HCT116 (cell line): ENCODE measurements around the gene TCEA2. TPM values are rescaled to one million over a fixed set of nuclear protein-coding genes. Genes with fewer than 3 reads are reported as not detected.

Source experiments
- ATAC-seq: fragments of 200-7000 bp; cut with Tn5 transposase; 2 replicates; pipeline ENCODE4 v1.9.1; 2020; ENCODE audit warnings: mild to moderate bottlenecking, moderate library complexity
- BruUV-seq: library from RNA; stranded (reverse); fragments of 400-500 nt; replicated peaks from 2 replicates; lab custom pipeline; 2021; lab: Mats Ljungman, UMichigan
- CTCF ChIA-PET: fragments of 300-600 bp; sonication (Branson Sonifier 250); formaldehyde crosslinking; loops from one replicate; lab custom pipeline; 2021; ENCODE audit warnings: antibody characterized with exemption; lab: Charles Lee
- POLR2A ChIA-PET: fragments of 300-600, 350-600 bp; sonication (Branson Sonifier 250); formaldehyde crosslinking; loops from one replicate; lab custom pipeline; 2021; ENCODE audit warnings: antibody characterized with exemption; lab: Charles Lee
- RAD21 ChIA-PET, 2 experiments: fragments of 300-600 bp; sonication (Branson Sonifier 250); formaldehyde crosslinking; loops; one replicate each; lab custom pipeline; 2023; ENCODE audit warnings: low total read pairs in 2 of 2; ENCODE audit not compliant: uncharacterized antibody in 2 of 2, unreplicated experiment in 2 of 2, low non-redundant PET in 1 of 2; lab: Charles Lee
- DNase-seq: peaks from one replicate; pipeline ENCODE4 v3.0.0-alpha.2; 2010; ENCODE audit warnings: low read depth, low spot score
- H2AFZ ChIP-seq: fragments of 200-600 bp; shearing (Covaris generic), sonication (generic); 2 replicates; pipeline ENCODE4 v1.6.1; 2017; ENCODE audit warnings: low read depth, mixed run types, mixed read lengths, antibody characterized with exemption, low read length; ENCODE audit not compliant: poor library complexity, severe bottlenecking
- H3K27ac ChIP-seq: 2 replicates; pipeline ENCODE4 v1.5.1; 2012; ENCODE audit warnings: low read depth, low read length
- H3K27me3 ChIP-seq: fragments of 200-600 bp; sonication (generic); 2 replicates; pipeline ENCODE4 v1.6.1; 2016; ENCODE audit warnings: mixed run types, low read length, mixed read lengths; ENCODE audit not compliant: insufficient read depth
- H3K36me3 ChIP-seq, 2 experiments: fragments of 200-500 bp in 1 of 2; fragments of 200-600 bp in 1 of 2; sonication (Bioruptor generic) in 1 of 2; sonication (generic) in 1 of 2; 2 replicates each; pipeline versions ENCODE4 v1.5.1 to v1.6.1; 2014 to 2016; ENCODE audit warnings: low read length in 2 of 2, inconsistent platforms in 1 of 2, mixed read lengths in 1 of 2, mixed run types in 1 of 2; ENCODE audit not compliant: insufficient read depth in 2 of 2, control insufficient read depth in 1 of 2
- H3K4me1 ChIP-seq, 2 experiments: fragments of 200-600 bp in 1 of 2; sonication (generic) in 1 of 2; 2 replicates each; pipeline versions ENCODE4 v1.5.1 to v1.6.1; 2012 to 2017; ENCODE audit warnings: low read length in 2 of 2, inconsistent platforms in 1 of 2, mild to moderate bottlenecking in 1 of 2, mixed read lengths in 1 of 2, mixed run types in 1 of 2, moderate library complexity in 1 of 2; ENCODE audit not compliant: insufficient read depth in 2 of 2, control insufficient read depth in 1 of 2
- H3K4me2 ChIP-seq: fragments of 200-600 bp; sonication (generic); 2 replicates; pipeline ENCODE4 v1.6.1; 2017; ENCODE audit warnings: mixed run types, low read length, mixed read lengths
- H3K4me3 ChIP-seq, 2 experiments: fragments of 200-600 bp in 1 of 2; sonication (generic) in 1 of 2; replicated peaks in 1 of 2; 2 replicates each; pipeline ENCODE4 v1.5.1; 2011 to 2016; ENCODE audit warnings: low read length in 2 of 2, control low read depth in 1 of 2, low read depth in 1 of 2, mild to moderate bottlenecking in 1 of 2, mixed read lengths in 1 of 2, mixed run types in 1 of 2
- H3K79me2 ChIP-seq: fragments of 200-600 bp; sonication (generic); 2 replicates; pipeline ENCODE4 v1.6.1; 2017; ENCODE audit warnings: mild to moderate bottlenecking, mixed run types, low read length, moderate library complexity, mixed read lengths; ENCODE audit not compliant: insufficient read depth
- H3K9ac ChIP-seq: fragments of 200-600 bp; sonication (generic); 2 replicates; pipeline ENCODE4 v1.6.1; 2016; ENCODE audit warnings: low read length, mixed read lengths
- H3K9me2 ChIP-seq: fragments of 200-600 bp; sonication (generic), shearing (Covaris generic); 2 replicates; pipeline ENCODE4 v1.6.1; 2017; ENCODE audit warnings: mixed run types, mild to moderate bottlenecking, moderate library complexity; ENCODE audit not compliant: insufficient read depth
- H3K9me3 ChIP-seq, 2 experiments: fragments of 200-500 bp in 1 of 2; fragments of 200-600 bp in 1 of 2; sonication (Bioruptor generic) in 1 of 2; sonication (generic) in 1 of 2; 2 replicates each; pipeline ENCODE4 v1.6.1; 2014 to 2017; ENCODE audit warnings: low read length in 2 of 2, mixed read lengths in 2 of 2, inconsistent platforms in 1 of 2, low read depth in 1 of 2, mild to moderate bottlenecking in 1 of 2, mixed run types in 1 of 2, moderate library complexity in 1 of 2; ENCODE audit not compliant: control insufficient read depth in 1 of 2, insufficient read depth in 1 of 2
- H4K20me1 ChIP-seq: fragments of 200-600 bp; sonication (generic), shearing (Covaris generic); 2 replicates; pipeline ENCODE4 v1.6.1; 2017; ENCODE audit warnings: mixed run types, mild to moderate bottlenecking, moderate library complexity; ENCODE audit not compliant: insufficient read depth
- ELF1 ChIP-seq: IDR thresholded peaks from 2 replicates; pipeline ENCODE4 v1.6.1; 2012; ENCODE audit warnings: low read depth, borderline replicate concordance
- FOSL1 ChIP-seq: IDR thresholded peaks from 2 replicates; pipeline ENCODE4 v1.6.1; 2012; ENCODE audit warnings: low read depth
- JUND ChIP-seq: IDR thresholded peaks from 2 replicates; pipeline ENCODE4 v1.6.1; 2012
- RAD21 ChIP-seq: IDR thresholded peaks from 2 replicates; pipeline ENCODE4 v1.6.1; 2012; ENCODE audit warnings: low read depth, mild to moderate bottlenecking
- YY1 ChIP-seq: IDR thresholded peaks from 2 replicates; pipeline ENCODE4 v1.6.1; 2011; ENCODE audit warnings: low read length, low read depth, moderate library complexity, mild to moderate bottlenecking; ENCODE audit not compliant: insufficient replicate concordance; ENCODE audit errors: extremely low read depth
- ZFX ChIP-seq: fragments of 450-650 bp; IDR thresholded peaks from 2 replicates; pipeline ENCODE4 v1.6.1; 2017
- ZNF274 ChIP-seq: fragments of 200-500 bp; sonication (Bioruptor generic); IDR thresholded peaks from 2 replicates; pipeline ENCODE4 v1.6.1; 2014; ENCODE audit warnings: mild to moderate bottlenecking, low read depth, low read length, inconsistent platforms
- intact Hi-C: fragments of 100-400 bp; cut with micrococcal nuclease; formaldehyde crosslinking; loops from 2 replicates; pipeline ENCODE4 v1.10.0; 2022
- total RNA-seq: library from RNA; stranded (reverse); gene quantifications from one replicate; pipeline ENCODE4 v1.2.1, GENCODE V29; 2021; ENCODE audit not compliant: unreplicated experiment
- TF ChIP-seq, protein P1 (sequence below): IDR thresholded peaks from 2 replicates; pipeline ENCODE4 v1.6.1; 2012

Gene TCEA2
- total RNA-seq, 1 experiment from 2014 or later, result 29.7 TPM

DNA sequence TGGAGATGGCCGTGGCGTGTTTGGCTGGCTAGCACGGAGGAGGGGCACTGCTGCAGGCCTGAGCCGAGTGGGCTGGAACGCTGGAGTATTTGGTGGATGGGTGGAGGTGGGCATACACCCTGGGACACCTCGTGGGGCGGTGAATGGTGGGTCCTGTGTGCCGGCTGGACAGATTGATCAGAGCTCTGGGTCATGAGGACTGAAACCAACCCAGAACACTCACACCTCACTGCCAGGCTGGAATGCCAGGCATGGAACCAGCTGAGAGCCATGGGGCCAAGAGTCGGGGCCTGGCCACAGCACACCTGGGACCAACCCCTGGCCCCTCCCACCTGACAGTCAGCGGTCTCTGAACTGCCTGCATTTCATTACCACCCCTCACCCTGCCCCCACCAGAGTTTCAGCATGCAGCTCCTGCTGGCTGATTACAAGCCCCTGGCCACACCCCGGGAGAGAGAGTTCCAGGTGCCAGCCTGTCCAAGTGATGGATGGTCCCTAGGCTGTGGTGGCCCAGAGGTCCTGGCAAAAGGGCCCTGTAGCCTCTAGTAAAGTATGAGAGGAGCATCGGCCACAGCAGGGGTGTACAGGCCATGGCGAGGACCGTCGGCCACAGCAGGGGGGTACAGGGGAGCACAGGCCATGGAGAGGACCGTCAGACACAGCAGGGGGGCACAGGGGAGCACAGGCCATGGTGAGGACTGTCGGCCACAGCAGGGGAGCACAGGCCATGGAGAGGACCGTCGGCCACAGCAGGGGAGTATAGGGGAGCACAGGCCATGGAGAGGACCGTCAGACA lies 41.1 kb downstream of the TCEA2 start (continued):
- no peak for TF ChIP-seq YY1
- TF ChIP-seq, protein P1, sequence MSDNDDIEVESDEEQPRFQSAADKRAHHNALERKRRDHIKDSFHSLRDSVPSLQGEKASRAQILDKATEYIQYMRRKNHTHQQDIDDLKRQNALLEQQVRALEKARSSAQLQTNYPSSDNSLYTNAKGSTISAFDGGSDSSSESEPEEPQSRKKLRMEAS, result no peak

DNA sequence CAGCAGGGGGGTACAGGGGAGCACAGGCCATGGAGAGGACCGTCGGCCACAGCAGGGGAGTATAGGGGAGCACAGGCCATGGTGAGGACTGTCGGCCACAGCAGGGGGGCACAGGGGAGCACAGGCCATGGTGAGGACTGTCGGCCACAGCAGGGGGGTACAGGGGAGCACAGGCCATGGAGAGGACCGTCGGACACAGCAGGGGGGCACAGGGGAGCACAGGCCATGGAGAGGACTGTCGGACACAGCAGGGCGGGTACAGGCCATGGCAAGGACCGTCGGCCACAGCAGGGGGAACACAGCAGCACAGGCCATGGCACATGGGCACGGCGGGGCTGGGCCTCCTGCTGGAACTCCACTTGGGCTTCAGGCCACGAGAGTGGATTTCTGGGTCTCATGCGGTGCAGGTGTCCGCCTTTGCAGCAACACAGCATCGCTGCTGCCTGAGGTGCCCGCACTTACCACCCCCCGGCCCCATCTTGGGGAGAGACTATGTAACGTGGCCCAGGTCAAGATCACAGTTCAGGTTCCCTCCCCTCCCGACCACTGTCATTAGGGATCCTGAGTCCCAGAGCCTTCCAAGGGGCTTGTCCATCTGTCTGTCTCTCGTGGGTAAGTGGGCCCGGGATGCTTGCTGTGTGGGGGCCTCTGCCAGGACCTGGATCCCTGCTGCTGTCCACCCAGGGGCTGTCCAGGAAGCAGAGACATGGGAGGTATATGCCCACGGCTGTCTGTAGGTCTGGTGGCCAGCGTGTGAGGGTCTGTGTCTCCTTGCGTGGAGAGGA lies 41.9 kb downstream of the TCEA2 start:
- Histone ChIP-seq H3K4me1 (peaks cover 4 to 13% of the 10 kb centered on the region in 2 experiments; a peak in 2 of 4 replicates), H4K20me1 (no peaks in the 10 kb centered on the region), H3K4me3 (no peak overlapping the region), H3K36me3 (no peaks in the 10 kb centered on the region), H2AFZ (no peak overlapping the region), H3K9me3 (no peaks in the 10 kb centered on the region), H3K27ac (no peak overlapping the region), H3K79me2 (no peaks in the 10 kb centered on the region), H3K9ac (no peak overlapping the region), H3K27me3 (no peaks in the 10 kb centered on the region), H3K4me2 (no peak overlapping the region), H3K9me2 (no peaks in the 10 kb centered on the region)
- ChIA-PET RAD21 (no interaction called here), CTCF (no interaction called here), POLR2A (no interaction called here)
- no peak for TF ChIP-seq ELF1
- no peak for TF ChIP-seq RAD21
- no peak for TF ChIP-seq JUND
- TF ChIP-seq ZNF274, result no peak
- TF ChIP-seq ZFX, result no peak
- TF ChIP-seq FOSL1, result no peak
- ATAC-seq (no peak), DNase-seq (no peak)
- intact Hi-C loops, result no loop called here
- BruUV-seq, result no TSS peak
